Osteocyte (in vitro differentiated cells): ENCODE measurements around the gene FAM20C. TPM values are rescaled to one million over a fixed set of nuclear protein-coding genes. Genes with fewer than 3 reads are reported as not detected.

Experiments used
- DNase-seq: peaks from one replicate; pipeline ENCODE4 v3.0.0; 2021; ENCODE audit warnings: mixed read lengths; ENCODE audit not compliant: unreplicated experiment; ENCODE audit errors: extremely low spot score
- H3K27ac Mint-ChIP-seq: one replicate; pipeline ENCODE4 v1.8.0; 2021; ENCODE audit warnings: mild to moderate bottlenecking, mixed read lengths; ENCODE audit not compliant: unreplicated experiment
- H3K27me3 Mint-ChIP-seq: one replicate; pipeline ENCODE4 v1.8.0; 2021; ENCODE audit warnings: mixed read lengths; ENCODE audit not compliant: unreplicated experiment
- H3K36me3 Mint-ChIP-seq: one replicate; pipeline ENCODE4 v1.8.0; 2021; ENCODE audit warnings: mixed read lengths; ENCODE audit not compliant: unreplicated experiment
- H3K4me1 Mint-ChIP-seq: one replicate; pipeline ENCODE4 v1.8.0; 2021; ENCODE audit warnings: mixed read lengths; ENCODE audit not compliant: unreplicated experiment
- H3K4me3 Mint-ChIP-seq: one replicate; pipeline ENCODE4 v1.8.0; 2021; ENCODE audit warnings: mild to moderate bottlenecking, moderate library complexity, mixed read lengths; ENCODE audit not compliant: unreplicated experiment
- H3K9me3 Mint-ChIP-seq: one replicate; pipeline ENCODE4 v1.8.0; 2021; ENCODE audit warnings: mixed read lengths; ENCODE audit not compliant: unreplicated experiment
- CTCF ChIP-seq: fragments of 200-600 bp; sonication (generic); IDR thresholded peaks from 2 replicates; pipeline ENCODE4 v1.5.0; 2021; ENCODE audit warnings: antibody characterized with exemption, mild to moderate bottlenecking, moderate library complexity
- total RNA-seq: library from RNA; stranded (reverse); gene quantifications from 2 replicates; pipeline ENCODE4 v1.2.1, GENCODE V29; 2021

Gene FAM20C
- total RNA-seq, 1 donor from 2014 or later = 143 TPM

DNA sequence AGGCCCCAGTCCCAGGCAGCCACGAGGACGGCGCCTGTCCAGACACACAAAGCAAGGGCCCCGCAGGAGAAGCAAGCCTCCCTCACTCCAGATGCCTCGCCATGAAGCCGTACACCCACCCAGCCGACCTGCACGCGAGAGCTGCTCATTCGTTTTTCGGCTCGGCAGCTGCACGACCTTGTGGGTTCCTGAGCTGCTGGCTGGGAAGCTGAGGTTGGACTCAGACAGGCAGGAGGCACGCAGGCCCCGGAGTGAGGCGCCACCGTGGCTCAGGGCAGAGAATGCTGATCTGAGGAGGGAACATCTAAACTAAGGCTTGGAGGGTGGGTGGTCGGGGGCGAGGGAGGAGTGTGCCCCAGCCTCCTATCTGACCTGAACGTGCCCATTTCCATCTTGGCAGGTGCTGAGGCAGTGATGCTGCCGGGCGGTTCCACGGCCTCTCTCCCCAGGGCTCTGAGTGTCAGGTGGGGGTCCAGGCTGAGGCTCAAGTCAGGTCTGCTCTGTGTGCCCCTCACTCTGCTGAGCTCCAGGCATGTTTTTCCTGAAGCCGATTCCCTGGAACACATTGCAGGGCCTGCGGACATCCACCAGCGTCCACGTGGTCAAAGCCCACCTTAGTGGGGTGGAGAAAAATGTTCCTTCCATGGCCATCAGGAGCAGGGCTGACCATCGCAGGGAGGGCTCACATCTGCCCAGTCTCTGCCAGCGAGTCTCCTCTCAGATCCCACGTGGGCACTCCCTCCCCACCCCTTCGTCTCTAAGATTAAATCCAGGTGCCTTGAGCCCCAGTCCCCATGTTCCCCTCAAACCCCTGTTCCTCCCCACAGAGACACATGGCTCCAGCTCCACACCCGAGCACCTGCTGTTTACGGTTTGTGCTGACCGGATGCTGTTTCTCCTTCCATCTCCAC is 28.1 kb upstream of the FAM20C start:
- Mint-ChIP-seq H3K27ac (no peak overlapping the region), H3K27me3 (no peaks in the 10 kb centered on the region), H3K4me3 (no peak overlapping the region), H3K4me1 (peaks cover 4% of the 10 kb centered on the region), H3K9me3 (no peaks in the 10 kb centered on the region), H3K36me3 (no peaks in the 10 kb centered on the region)
- TF ChIP-seq CTCF = no peak
- no peak for DNase-seq

DNA sequence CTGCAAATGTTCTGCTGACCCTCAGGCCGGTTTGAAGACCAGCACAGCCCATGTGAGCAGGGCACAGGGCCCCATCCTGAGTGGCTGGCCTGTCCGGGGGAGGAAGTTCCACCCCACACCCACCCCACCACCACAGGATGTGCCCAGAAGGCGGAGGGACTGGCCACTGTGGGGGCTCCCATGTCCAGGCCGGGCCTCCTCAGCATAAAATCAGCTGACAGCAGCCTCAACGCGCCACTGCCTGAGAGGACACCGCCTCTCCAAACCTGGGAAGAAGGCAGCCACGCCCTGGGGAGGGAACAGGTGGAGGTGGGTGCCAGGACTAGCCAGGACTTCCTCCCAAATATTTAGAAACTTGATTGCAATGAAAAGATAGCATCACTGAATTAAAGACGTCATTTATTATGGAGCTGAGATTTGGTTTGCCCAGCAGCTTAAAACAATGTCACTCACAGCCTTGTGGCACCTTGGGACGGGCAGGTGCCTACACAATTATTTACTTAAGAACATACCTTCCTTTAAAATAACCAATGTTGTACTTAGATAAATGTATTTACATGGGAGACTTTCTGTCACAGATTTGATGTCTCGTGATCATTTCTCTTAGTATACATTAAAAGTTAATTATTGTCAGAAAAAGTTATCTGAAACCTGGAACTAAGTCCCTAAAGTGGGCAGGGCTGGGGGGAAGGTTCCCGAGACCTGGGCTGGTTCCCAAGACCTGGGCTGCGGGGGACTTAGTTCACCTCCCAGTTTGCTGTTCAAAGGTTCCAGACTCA is 27.3 kb upstream of the FAM20C start:
- peaks cover 4% of the 10 kb centered on the region for H3K4me1 Mint-ChIP-seq

DNA sequence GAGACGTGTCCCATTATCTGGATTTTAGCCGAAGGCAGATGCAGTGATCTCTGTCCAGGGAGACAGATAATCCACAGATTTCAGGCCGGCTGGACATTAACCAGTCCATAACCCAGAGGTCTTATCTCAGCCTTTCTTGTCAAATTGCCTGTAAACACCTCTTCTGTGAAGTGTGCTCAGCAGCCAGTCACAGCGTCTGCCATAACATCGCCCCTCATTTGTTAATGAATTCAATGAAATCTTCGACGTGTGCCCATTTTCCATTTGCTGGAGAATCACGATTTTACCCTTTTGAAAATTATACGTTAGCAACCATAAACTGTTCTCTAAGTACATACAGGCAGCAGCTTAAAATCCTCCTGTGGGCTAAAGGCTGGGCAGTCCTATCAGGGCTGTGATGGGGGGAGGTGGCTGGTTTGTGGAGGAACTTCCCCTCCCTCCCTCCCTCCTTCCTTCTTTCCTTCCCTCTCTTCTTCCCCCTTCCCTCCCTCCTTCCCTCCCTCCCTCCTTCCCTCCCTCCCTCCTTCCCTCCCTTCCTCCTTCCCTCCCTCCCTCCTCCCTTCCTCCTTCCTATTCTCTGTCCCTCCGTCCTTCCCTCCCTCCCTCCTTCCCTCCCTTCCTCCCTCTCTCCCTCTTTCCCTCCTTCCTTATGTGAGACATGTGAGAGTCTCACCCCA is 26.6 kb upstream of the FAM20C start:
- DNase-seq = no peak
- no peak for TF ChIP-seq CTCF
- Mint-ChIP-seq H3K27ac (no peak overlapping the region), H3K4me1 (peaks cover 4% of the 10 kb centered on the region), H3K4me3 (no peak overlapping the region), H3K9me3 (no peaks in the 10 kb centered on the region), H3K36me3 (no peaks in the 10 kb centered on the region), H3K27me3 (no peaks in the 10 kb centered on the region)

More for the DNA sequence above, 27.3 kb upstream of the FAM20C start:
- H3K9me3 Mint-ChIP-seq = no peaks in the 10 kb centered on the region
- no peak overlapping the region for H3K4me3 Mint-ChIP-seq
- H3K36me3 Mint-ChIP-seq = no peaks in the 10 kb centered on the region
- no peak for TF ChIP-seq CTCF
- DNase-seq = no peak
- no peaks in the 10 kb centered on the region for H3K27me3 Mint-ChIP-seq
- H3K27ac Mint-ChIP-seq = no peak overlapping the region

DNA sequence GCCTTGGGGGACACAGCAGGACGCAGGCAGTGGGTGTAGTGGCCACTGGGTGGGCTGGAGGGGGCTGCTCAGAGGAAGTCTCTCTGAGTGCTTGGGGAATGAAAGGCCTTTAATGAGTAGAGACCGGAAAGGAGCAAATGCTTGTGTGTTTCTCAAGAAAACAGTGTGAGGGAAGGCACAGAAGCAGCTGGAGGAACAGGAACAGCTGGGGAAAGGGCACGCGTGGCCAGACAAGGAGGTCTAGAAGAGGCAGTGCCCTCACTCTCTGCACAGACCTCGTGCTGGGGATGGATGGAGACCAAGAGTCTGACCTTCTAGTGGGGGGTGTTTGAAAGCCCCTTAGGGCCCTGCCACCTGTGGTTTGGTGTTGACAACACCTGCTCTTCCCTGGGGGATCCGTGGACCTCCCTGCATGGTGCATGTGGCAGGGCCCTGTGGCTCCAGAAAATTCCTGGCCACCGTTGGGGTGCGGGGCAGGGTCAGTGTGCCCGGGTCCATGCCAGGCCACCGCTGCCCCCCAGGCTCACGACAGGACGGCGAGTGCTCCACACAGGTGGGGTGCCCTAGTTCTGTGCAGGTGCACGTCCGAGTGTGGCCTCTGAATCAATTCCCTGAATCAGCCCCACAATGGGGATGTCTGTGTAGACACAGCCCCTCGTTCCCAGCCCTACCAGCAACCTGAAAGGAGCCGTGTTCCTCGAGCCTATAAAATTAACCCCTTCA is 25.9 kb upstream of the FAM20C start:
- TF ChIP-seq CTCF = no peak
- H3K27me3 Mint-ChIP-seq = no peaks in the 10 kb centered on the region
- DNase-seq = no peak
- no peaks in the 10 kb centered on the region for H3K36me3 Mint-ChIP-seq
- H3K4me3 Mint-ChIP-seq = no peak overlapping the region
- no peak overlapping the region for H3K27ac Mint-ChIP-seq
- peaks cover 4% of the 10 kb centered on the region for H3K4me1 Mint-ChIP-seq
- H3K9me3 Mint-ChIP-seq = no peaks in the 10 kb centered on the region
